Gastrocnemius medialis (tissue), 4 donors: ENCODE results near the gene SPRY2.

Experiments used
- POLR2A ChIP-seq, 2 donors: fragments of 450-650 bp; IDR thresholded peaks; one replicate each; pipeline ENCODE4 v1.6.1; 2017; ENCODE audit warnings: antibody characterized with exemption in 2 of 2, mild to moderate bottlenecking in 2 of 2, moderate library complexity in 2 of 2
- TF ChIP-seq, protein P1 (sequence below), 5 experiments: fragments of 450-650 bp in 3 of 5; fragments of 200-600 bp in 2 of 5; sonication (generic) in 2 of 5; IDR thresholded peaks in 4 of 5; conservative IDR thresholded peaks in 1 of 5; 1 replicate in 4 of 5; 2 replicates in 1 of 5; pipeline ENCODE4 v1.5.1; 2016 to 2019; ENCODE audit warnings: antibody characterized with exemption in 5 of 5, mild to moderate bottlenecking in 3 of 5, moderate library complexity in 3 of 5

DNA sequence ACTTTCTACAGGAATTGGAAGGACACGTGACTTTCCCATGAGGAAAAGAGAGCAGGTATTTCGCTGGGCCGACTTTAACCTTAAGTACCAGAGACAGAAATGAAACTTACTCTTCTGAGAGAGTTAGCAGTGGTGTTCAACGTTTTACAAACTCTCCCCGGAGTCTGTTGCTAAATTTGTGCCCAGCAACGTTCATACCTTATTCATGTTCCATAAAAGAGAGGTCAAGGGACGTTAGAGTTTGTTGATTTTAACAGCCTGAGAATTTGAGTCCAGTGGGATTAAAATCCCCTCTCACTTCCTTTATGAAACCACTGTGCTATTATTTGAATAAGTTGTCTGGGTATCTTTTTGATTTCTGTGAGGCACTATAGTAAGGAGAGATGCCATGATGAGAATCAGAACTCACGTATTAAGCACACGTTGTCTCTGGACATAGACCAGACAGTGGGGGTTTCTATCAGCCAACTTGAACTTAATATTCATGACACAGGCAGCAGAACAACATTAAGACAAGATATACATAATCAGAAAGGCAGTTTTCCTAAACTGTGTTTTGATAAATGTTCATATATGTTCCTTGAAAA lies 33.4 kb downstream of the SPRY2 start:
- no peak for TF ChIP-seq POLR2A (IDR thresholded peaks at IDR 0.05)
- TF ChIP-seq, protein P1, sequence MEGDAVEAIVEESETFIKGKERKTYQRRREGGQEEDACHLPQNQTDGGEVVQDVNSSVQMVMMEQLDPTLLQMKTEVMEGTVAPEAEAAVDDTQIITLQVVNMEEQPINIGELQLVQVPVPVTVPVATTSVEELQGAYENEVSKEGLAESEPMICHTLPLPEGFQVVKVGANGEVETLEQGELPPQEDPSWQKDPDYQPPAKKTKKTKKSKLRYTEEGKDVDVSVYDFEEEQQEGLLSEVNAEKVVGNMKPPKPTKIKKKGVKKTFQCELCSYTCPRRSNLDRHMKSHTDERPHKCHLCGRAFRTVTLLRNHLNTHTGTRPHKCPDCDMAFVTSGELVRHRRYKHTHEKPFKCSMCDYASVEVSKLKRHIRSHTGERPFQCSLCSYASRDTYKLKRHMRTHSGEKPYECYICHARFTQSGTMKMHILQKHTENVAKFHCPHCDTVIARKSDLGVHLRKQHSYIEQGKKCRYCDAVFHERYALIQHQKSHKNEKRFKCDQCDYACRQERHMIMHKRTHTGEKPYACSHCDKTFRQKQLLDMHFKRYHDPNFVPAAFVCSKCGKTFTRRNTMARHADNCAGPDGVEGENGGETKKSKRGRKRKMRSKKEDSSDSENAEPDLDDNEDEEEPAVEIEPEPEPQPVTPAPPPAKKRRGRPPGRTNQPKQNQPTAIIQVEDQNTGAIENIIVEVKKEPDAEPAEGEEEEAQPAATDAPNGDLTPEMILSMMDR (IDR thresholded peaks at IDR 0.05 in 4 of 5, conservative IDR thresholded peaks at IDR 0.05 in 1 of 5) = no peak
